ENCODE data around the gene FUS.

Gene FUS

GRCh38 chr16:31221357-31222160 lies 41.6 kb downstream of the FUS start:
- no peaks in the 10 kb centered on the region for H3K36me3 ChIP-seq (ENCODE audit: insufficient read depth, low read length)
- TF ChIP-seq EZH2 (IDR thresholded peaks at IDR 0.05; ENCODE audit: borderline replicate concordance, low read length) (no peak), CTCF (IDR thresholded peaks at IDR 0.05; ENCODE audit: low read length) (no peak)
- no peaks in the 10 kb centered on the region for H3K79me2 ChIP-seq (ENCODE audit: insufficient read depth, low read length)
- no peak overlapping the region for H3K4me2 ChIP-seq (ENCODE audit: low read length)
- H3K9me3 ChIP-seq (ENCODE audit: low read length) = no peaks in the 10 kb centered on the region
- no peak overlapping the region for H3K4me3 ChIP-seq (ENCODE audit: low read depth, low read length, poor library complexity, severe bottlenecking)
- no peaks in the 10 kb centered on the region for H3K9me2 ChIP-seq (ENCODE audit: low read depth, low read length)
- H3K27ac ChIP-seq (ENCODE audit: low read depth, low read length, poor library complexity, severe bottlenecking) = no peak overlapping the region
- no peaks in the 10 kb centered on the region for H3K4me1 ChIP-seq (ENCODE audit: insufficient read depth, low read length, severe bottlenecking)
- H4K20me1 ChIP-seq (ENCODE audit: insufficient read depth, low read length) = no peaks in the 10 kb centered on the region
- H3K27me3 ChIP-seq (ENCODE audit: insufficient read depth, low read length) = no peaks in the 10 kb centered on the region
- no peak overlapping the region for H3K9ac ChIP-seq (ENCODE audit: low read length)
- no peaks in the 10 kb centered on the region for H3F3A ChIP-seq (ENCODE audit: insufficient read depth, low read length)
- H2AFZ ChIP-seq (ENCODE audit: low read length) = no peak overlapping the region

- H3K9ac ChIP-seq (ENCODE audit: low read length) = no peak overlapping the region
Measured at GRCh38 chr16:31223044-31223443, 43.1 kb downstream of the FUS start.

GRCh38 chr16:31224092-31224955 lies 44.4 kb downstream of the FUS start:
- Histone ChIP-seq H3K27ac (ENCODE audit: low read depth, low read length, poor library complexity, severe bottlenecking) (no peak overlapping the region), H3K9ac (ENCODE audit: low read length) (no peak overlapping the region), H3F3A (ENCODE audit: insufficient read depth, low read length) (no peaks in the 10 kb centered on the region), H3K4me3 (ENCODE audit: low read depth, low read length, poor library complexity, severe bottlenecking) (no peak overlapping the region), H3K4me2 (ENCODE audit: low read length) (no peak overlapping the region), H4K20me1 (ENCODE audit: insufficient read depth, low read length) (no peaks in the 10 kb centered on the region), H2AFZ (ENCODE audit: low read length) (no peak overlapping the region), H3K9me3 (ENCODE audit: low read length) (no peaks in the 10 kb centered on the region), H3K9me2 (ENCODE audit: low read depth, low read length) (no peaks in the 10 kb centered on the region), H3K27me3 (ENCODE audit: insufficient read depth, low read length) (no peaks in the 10 kb centered on the region), H3K79me2 (ENCODE audit: insufficient read depth, low read length) (no peaks in the 10 kb centered on the region), H3K4me1 (ENCODE audit: insufficient read depth, low read length, severe bottlenecking) (no peaks in the 10 kb centered on the region), H3K36me3 (ENCODE audit: insufficient read depth, low read length) (no peaks in the 10 kb centered on the region)
- no peak for TF ChIP-seq CTCF (IDR thresholded peaks at IDR 0.05; ENCODE audit: low read length)

More at GRCh38 chr16:31223044-31223443, 43.1 kb downstream of the FUS start:
- Histone ChIP-seq H3F3A (ENCODE audit: insufficient read depth, low read length) (no peaks in the 10 kb centered on the region), H3K36me3 (ENCODE audit: insufficient read depth, low read length) (no peaks in the 10 kb centered on the region), H3K9me3 (ENCODE audit: low read length) (no peaks in the 10 kb centered on the region), H3K79me2 (ENCODE audit: insufficient read depth, low read length) (no peaks in the 10 kb centered on the region), H3K4me3 (ENCODE audit: low read depth, low read length, poor library complexity, severe bottlenecking) (no peak overlapping the region), H3K27ac (ENCODE audit: low read depth, low read length, poor library complexity, severe bottlenecking) (no peak overlapping the region), H3K27me3 (ENCODE audit: insufficient read depth, low read length) (no peaks in the 10 kb centered on the region), H3K4me1 (ENCODE audit: insufficient read depth, low read length, severe bottlenecking) (no peaks in the 10 kb centered on the region), H3K4me2 (ENCODE audit: low read length) (no peak overlapping the region), H2AFZ (ENCODE audit: low read length) (no peak overlapping the region), H4K20me1 (ENCODE audit: insufficient read depth, low read length) (no peaks in the 10 kb centered on the region), H3K9me2 (ENCODE audit: low read depth, low read length) (no peaks in the 10 kb centered on the region)
- no peak for TF ChIP-seq EZH2 (IDR thresholded peaks at IDR 0.05; ENCODE audit: borderline replicate concordance, low read length)
- no peak for TF ChIP-seq CTCF (IDR thresholded peaks at IDR 0.05; ENCODE audit: low read length)

Data from OCI-LY1 (cell line).